ENCODE results near the gene ZBTB20.

GRCh38 chr3:114958930-114959329, 188.2 kb downstream of the ZBTB20 start:
- TF ChIP-seq CTCF (IDR thresholded peaks at IDR 0.05): no peak
- TF ChIP-seq POLR2A (IDR thresholded peaks at IDR 0.05): no peak

All from thyroid gland (tissue), 4 donors.